Kidney (tissue), 14 donors: ENCODE results near the gene NEUROD2. TPM values are rescaled to one million over a fixed set of nuclear protein-coding genes. Genes with fewer than 3 reads are reported as not detected.

Experiments
- DNase-seq, 5 donors: peaks; one replicate each; pipeline ENCODE4 v3.0.0-alpha.2; 2013 to 2020
- FAIRE-seq: peaks from 2 replicates; lab custom pipeline; 2012; peaks lifted over from hg19 to GRCh38; lab: Jason Lieb, UNC
- H3K27ac ChIP-seq, 2 donors: one replicate each; pipeline ENCODE4 v1.7.0; 2013; ENCODE audit warnings: low read depth in 2 of 2, low read length in 2 of 2, inconsistent platforms in 1 of 2
- H3K27me3 ChIP-seq: one replicate; pipeline ENCODE4 v1.7.1; 2013; ENCODE audit warnings: low read length, inconsistent platforms; ENCODE audit not compliant: control insufficient read depth, insufficient read depth
- H3K36me3 ChIP-seq, 3 donors: one replicate each; pipeline versions ENCODE4 v1.7.0 to v1.7.1; 2013; ENCODE audit warnings: low read length in 3 of 3, control low read depth in 1 of 3, inconsistent platforms in 1 of 3; ENCODE audit not compliant: insufficient read depth in 3 of 3, control insufficient read depth in 2 of 3
- H3K4me1 ChIP-seq, 3 donors: one replicate each; pipeline versions ENCODE4 v1.7.0 to v1.7.1; 2013; ENCODE audit warnings: low read length in 3 of 3, inconsistent platforms in 1 of 3, low read depth in 1 of 3; ENCODE audit not compliant: control insufficient read depth in 2 of 3, insufficient read depth in 2 of 3
- H3K4me3 ChIP-seq, 3 donors: one replicate each; pipeline versions ENCODE4 v1.7.0 to v1.8.1; 2013; ENCODE audit warnings: low read length in 3 of 3, control low read depth in 1 of 3, inconsistent platforms in 1 of 3
- H3K9ac ChIP-seq, 3 donors: one replicate each; pipeline versions ENCODE4 v1.7.0 to v1.7.1; 2013; ENCODE audit warnings: low read length in 3 of 3, control low read depth in 1 of 3, inconsistent platforms in 1 of 3
- H3K9me3 ChIP-seq, 3 donors: one replicate each; pipeline versions ENCODE4 v1.7.0 to v1.7.1; 2013; ENCODE audit warnings: low read length in 3 of 3, control low read depth in 1 of 3, inconsistent platforms in 1 of 3; ENCODE audit not compliant: control insufficient read depth in 2 of 3, insufficient read depth in 1 of 3
- intact Hi-C: fragments of 100-400 bp; cut with DNase I; formaldehyde crosslinking; loops from one replicate; pipeline ENCODE4 v1.11.1; 2022
- polyA plus RNA-seq: library from polyadenylated mRNA; stranded (reverse); fragments of 350-450 nt; fragmentation: Illumina TruSeq; extraction: RNeasy Lipid Tissue Mini Kit (QIAGEN cat#74804); gene quantifications from one replicate; pipeline ENCODE4 v1.2.3, GENCODE V29; 2014; ENCODE audit warnings: low read depth, low replicate concordance; ENCODE audit not compliant: insufficient read depth
- total RNA-seq: library from RNA; stranded (reverse); fragmentation: NEBNext Ultra II Directional; extraction: Animal tissue kit (Norgen Biotek cat#: 25700); gene quantifications from one replicate; pipeline ENCODE4 v1.2.1, GENCODE V29; 2021
- TF ChIP-seq, protein P1 (sequence below): IDR thresholded peaks from 3 replicates; pipeline ENCODE4 v1.5.1; 2012; ENCODE audit warnings: mild to moderate bottlenecking, moderate library complexity, borderline replicate concordance; ENCODE audit not compliant: insufficient read depth; ENCODE audit errors: extremely low read depth
- donor health status: control.
- donor health status: control.
- donor health status: control.
- donor health status: control.
- donor health status: control.
- donor health status: DM: yes; HTN: yes; CAD: no.
- donor health status: Normal renal cell carcinoma (clear cell type).

The NEUROD2 gene
- total and polyA plus RNA-seq, 2 donors from 2014 or later = not detected

DNA sequence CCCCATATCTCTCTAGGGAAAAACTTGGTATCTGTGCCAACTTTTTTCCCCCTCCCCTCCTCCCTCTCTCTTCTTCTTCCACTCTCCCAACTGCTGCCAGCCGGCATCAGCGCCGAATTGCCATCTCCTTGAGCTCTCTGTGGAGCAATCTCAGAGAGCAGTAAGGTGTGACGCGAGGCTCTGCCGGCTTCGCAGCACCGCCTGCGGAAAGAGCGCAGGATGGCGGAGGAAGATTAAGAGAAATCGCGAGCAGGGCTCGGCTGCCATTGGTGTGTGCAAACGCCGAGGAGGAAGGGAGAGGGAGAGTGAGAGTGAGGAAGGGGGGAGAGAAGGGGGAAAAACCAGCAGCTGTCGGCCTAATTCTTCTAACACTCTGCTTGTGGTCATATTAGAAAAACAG is 44.2 kb downstream of the NEUROD2 start:
- intact Hi-C loops = no loop called here
- Histone ChIP-seq H3K4me3 (peak overlapping the region in 1 of 3 donors; percentile 20), H3K27me3 (no peaks in the 10 kb centered on the region), H3K4me1 (peaks cover 0 to 3% (median 0%) of the 10 kb centered on the region in 3 donors), H3K9me3 (no peaks in the 10 kb centered on the region), H3K36me3 (peaks cover 0 to 9% (median 8%) of the 10 kb centered on the region in 3 donors), H3K9ac (no peak overlapping the region), H3K27ac (no peak overlapping the region)
- TF ChIP-seq, protein P1, sequence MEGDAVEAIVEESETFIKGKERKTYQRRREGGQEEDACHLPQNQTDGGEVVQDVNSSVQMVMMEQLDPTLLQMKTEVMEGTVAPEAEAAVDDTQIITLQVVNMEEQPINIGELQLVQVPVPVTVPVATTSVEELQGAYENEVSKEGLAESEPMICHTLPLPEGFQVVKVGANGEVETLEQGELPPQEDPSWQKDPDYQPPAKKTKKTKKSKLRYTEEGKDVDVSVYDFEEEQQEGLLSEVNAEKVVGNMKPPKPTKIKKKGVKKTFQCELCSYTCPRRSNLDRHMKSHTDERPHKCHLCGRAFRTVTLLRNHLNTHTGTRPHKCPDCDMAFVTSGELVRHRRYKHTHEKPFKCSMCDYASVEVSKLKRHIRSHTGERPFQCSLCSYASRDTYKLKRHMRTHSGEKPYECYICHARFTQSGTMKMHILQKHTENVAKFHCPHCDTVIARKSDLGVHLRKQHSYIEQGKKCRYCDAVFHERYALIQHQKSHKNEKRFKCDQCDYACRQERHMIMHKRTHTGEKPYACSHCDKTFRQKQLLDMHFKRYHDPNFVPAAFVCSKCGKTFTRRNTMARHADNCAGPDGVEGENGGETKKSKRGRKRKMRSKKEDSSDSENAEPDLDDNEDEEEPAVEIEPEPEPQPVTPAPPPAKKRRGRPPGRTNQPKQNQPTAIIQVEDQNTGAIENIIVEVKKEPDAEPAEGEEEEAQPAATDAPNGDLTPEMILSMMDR = no peak
- FAIRE-seq (no peak), DNase-seq (peak in 4 of 5 donors; percentile 55 to 73 (median 64))

DNA sequence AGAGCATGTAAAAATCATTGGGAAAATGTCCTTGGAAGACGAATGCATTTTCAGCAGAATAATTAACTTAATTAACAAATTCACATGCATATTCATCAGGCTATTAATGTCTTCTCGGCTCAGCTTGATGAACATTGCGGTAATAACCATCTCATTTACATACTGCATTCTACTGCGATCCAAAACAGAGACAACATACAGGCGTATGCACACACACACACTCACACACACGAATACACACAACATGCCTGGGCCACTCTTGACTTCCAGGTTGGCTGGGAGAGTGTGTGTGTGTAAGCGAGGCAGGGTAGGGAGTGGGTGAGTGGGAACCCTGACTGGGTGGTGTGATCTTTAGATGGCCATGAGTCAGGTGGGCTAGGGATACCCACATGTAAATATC is 44.7 kb downstream of the NEUROD2 start:
- no peak overlapping the region for H3K4me3 ChIP-seq
- TF ChIP-seq, protein P1 = no peak
- no peak overlapping the region for H3K9ac ChIP-seq
- H3K4me1 ChIP-seq = peaks cover 0 to 3% (median 0%) of the 10 kb centered on the region in 3 donors
- H3K36me3 ChIP-seq = peaks cover 0 to 9% (median 5%) of the 10 kb centered on the region in 3 donors
- DNase-seq (no peak), FAIRE-seq (no peak)
- H3K27me3 ChIP-seq = no peaks in the 10 kb centered on the region
- intact Hi-C loops = no loop called here
- H3K27ac ChIP-seq = no peak overlapping the region
- no peaks in the 10 kb centered on the region for H3K9me3 ChIP-seq

DNA sequence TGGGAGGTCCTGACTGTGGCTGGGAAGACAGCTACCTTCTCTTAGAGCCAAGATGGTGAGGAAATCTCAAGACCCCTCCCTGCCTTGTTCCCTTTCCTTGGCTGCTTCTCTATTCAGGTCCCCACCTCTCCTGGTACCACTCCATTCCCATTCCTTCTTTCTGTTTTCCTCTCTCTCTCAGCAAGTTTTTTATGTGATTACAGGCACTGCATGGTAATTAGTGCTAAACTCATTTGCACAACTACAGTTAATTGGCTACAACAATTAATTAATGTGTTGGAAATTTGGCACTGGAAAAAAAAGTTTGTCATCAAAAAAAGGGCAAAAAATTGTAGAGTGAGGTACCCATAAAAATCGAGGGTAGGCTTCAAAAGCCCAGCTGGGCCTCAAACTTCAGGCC is 45.3 kb downstream of the NEUROD2 start:
- Histone ChIP-seq H3K27me3 (no peaks in the 10 kb centered on the region), H3K27ac (no peak overlapping the region), H3K4me3 (no peak overlapping the region), H3K9me3 (no peaks in the 10 kb centered on the region), H3K9ac (no peak overlapping the region), H3K4me1 (peaks cover 0 to 3% (median 0%) of the 10 kb centered on the region in 3 donors), H3K36me3 (peaks cover 0 to 9% (median 4%) of the 10 kb centered on the region in 3 donors)
- DNase-seq (no peak), FAIRE-seq (no peak)
- intact Hi-C loops = no loop called here
- TF ChIP-seq, protein P1 = no peak

DNA sequence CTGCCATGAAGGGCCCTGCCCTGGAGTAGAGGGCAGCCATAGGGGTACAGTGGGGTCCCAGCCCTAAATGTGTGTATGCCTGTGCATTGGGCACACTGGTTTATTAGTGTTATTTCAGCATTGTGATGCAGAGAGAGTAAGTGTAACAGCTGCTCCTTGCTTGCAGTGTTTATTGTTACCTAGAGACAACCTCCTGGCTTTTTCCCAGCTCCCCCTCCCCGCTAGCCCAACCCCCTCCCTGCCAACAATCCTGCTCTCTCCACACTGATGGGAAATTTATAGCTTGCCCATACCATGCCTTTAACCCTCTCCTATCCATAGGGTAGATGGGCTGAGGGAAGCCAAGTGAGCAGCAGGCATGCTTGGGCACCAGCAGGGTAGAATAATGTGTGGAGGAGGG is 51.3 kb downstream of the NEUROD2 start:
- H3K9ac ChIP-seq = no peak overlapping the region
- peaks cover 0 to 26% (median 15%) of the 10 kb centered on the region in 3 donors for H3K36me3 ChIP-seq
- no peaks in the 10 kb centered on the region for H3K9me3 ChIP-seq
- no peak overlapping the region for H3K27ac ChIP-seq
- TF ChIP-seq, protein P1 = no peak
- H3K27me3 ChIP-seq = no peaks in the 10 kb centered on the region
- intact Hi-C loops = no loop called here
- no peak for DNase-seq
- no peak overlapping the region for H3K4me3 ChIP-seq
- H3K4me1 ChIP-seq = no peaks in the 10 kb centered on the region
- FAIRE-seq = no peak
